Smooth muscle cell of the umbilical artery (primary cell): ENCODE data around the gene TCTA. TPM values are rescaled to one million over a fixed set of nuclear protein-coding genes. Genes with fewer than 3 reads are reported as not detected.

Experiments used
- total RNA-seq: library from RNA; depleted of rRNA; stranded (reverse); fragments of >200 nt; gene quantifications from 2 replicates; pipeline ENCODE4 v1.2.3, GENCODE V29; 2014

The TCTA gene, protein sequence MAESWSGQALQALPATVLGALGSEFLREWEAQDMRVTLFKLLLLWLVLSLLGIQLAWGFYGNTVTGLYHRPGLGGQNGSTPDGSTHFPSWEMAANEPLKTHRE
- total RNA-seq, result 22.0 and 29.6 TPM in 2 replicates

DNA sequence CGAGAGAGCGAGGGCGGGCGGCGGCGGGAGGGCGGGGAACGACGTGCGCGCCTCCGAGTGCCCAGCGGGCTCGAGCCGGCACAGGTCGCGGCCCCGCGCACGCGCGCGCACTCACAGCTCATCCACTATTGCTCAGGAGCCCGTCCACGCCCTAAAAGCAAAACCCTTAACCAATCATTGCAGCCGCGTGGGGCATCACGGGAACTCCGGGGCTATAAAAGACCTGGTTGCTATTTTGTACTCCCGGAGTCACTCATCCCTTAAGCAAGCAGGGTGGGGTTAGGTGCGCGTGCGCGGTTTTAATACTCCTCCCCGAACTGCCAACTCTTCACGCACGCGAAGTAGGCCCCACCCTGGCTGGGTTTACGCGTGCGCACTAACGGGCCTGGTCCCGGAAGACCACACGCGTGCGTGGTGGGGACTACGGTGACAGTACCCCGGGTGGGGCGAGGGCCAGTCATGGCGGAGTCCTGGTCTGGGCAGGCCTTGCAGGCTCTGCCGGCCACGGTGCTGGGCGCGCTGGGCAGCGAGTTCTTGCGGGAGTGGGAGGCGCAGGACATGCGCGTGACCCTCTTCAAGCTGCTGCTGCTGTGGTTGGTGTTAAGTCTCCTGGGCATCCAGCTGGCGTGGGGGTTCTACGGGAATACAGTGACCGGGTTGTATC, at the start of gene TCTA, which contains the start of gene RHOA:
TCTA (plus strand) TSS at position 456 of the 664 bp plus-strand sequence; CDS start at position 460, 4 bp downstream.
RHOA (minus strand) TSS at position 9 of the 664 bp plus-strand sequence. CDS start 36,387 bp downstream, outside the sequence.

DNA sequence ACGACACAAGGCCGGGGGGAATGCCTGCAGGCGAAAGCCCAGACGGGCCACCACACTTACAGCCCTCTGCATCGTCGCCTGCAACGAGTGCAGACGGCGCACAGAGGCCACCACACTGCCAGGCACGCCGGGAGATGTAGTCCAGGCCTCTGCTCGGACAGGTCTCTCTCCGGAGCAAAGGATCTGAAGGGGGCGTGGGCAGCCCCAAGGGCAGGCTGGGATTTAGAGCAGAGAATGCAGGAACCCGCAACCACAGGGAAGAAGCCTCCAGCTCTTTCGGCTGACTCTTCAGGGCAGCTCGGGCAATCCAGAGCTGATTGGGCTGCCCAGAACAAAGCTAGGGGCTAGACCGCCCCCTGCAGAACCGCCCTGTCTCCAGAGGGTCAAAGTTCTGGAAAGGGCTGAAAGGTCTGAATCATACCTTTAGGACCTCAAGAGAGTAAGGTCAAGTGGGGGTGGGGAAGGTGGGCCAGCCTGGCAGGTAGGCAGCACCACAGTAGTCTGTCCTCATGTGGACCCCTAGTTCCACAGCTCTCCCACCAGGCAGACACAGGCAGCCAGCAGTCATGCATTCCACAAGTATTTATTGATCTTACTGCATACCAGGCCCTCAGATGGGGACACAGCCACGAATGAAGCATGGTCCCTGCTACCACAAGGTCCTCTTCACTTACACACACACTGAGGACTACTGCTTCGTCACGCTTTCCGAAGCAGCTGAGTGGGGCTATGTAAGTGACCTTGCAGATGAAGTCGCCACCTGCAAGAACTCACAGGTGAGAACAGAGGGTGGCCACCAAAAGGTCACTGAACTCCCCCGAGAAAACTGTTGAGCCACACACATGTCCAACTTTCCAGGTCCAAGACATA, 10.4 kb downstream of the TCTA start, which contains the start of gene AMT:
AMT (minus strand) TSS at position 95 of the 870 bp plus-strand sequence; CDS start at position 72, 23 bp downstream.

Other genes with a start within 250 kb of the TCTA start
- 15.1 and 19.7 TPM in 2 replicates for gene CCDC71, start 246.1 kb upstream of the TCTA start, total RNA-seq
- gene KLHDC8B, start 240.8 kb upstream of the TCTA start, total RNA-seq, result 9.5 and 15.7 TPM in 2 replicates
- gene C3orf62, start 135.2 kb upstream of the TCTA start, total RNA-seq, result 1.4 and 1.5 TPM in 2 replicates
- gene USP4, start 72.4 kb upstream of the TCTA start, total RNA-seq, result 18.7 and 29.8 TPM in 2 replicates
- 152 and 188 TPM in 2 replicates for gene GPX1, start 54.1 kb upstream of the TCTA start, total RNA-seq
- 575 and 599 TPM in 2 replicates for gene RHOA, start 447 bp upstream of the TCTA start, total RNA-seq
- gene AMT, start 10.1 kb downstream of the TCTA start, total RNA-seq, result 0.28 and 0.89 TPM in 2 replicates
- 2.7 and 7.1 TPM in 2 replicates for gene NICN1, start 16.9 kb downstream of the TCTA start, total RNA-seq
- gene DAG1, start 57.8 kb downstream of the TCTA start, total RNA-seq, result 63.5 and 77.1 TPM in 2 replicates
- under 0.01 and 0.14 TPM in 2 replicates for gene BSN, start 142.1 kb downstream of the TCTA start, total RNA-seq